Measurements from ENCODE around the gene BIN1. TPM values are rescaled to one million over a fixed set of nuclear protein-coding genes. Genes with fewer than 3 reads are reported as not detected.

Gene BIN1
- total RNA-seq, 2 experiments from 2014 or later = 1.5 to 14.1 TPM

DNA sequence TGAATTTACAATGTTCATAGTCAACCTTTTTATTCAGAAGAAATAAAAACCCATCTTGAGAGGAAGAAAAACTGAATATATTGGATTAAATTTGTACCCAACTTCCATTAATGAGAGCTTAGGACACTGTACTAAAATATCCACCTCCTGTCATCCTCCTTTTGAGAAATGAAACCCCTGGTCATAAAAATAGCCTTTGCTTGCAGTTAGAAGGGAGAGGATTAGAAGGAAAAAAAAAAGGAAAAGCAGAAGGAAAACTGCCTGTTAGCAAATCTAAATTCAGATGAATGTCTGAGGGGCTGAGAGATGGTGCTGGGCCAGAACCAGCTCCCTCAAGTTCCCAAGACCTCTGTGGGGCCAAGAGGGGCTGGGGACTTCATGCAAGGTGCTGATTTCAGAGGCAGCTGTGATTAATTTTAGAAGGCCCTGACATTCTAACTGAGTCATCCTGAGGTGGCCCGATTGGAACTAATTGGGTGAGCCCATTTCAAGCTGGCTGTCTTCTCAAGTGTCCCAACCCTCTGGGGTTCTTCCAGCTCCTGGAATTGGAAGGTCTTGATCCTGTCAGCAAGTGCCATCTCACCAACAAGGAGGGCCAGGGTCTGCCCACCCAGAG is 38.4 kb upstream of the BIN1 start:
- intact Hi-C loops (cut with micrococcal nuclease; ENCODE audit: unreplicated experiment) = no loop called here
- ChIA-PET POLR2A (no interaction called here), CTCF (ENCODE audit: unreplicated experiment) (no interaction called here)
- no peak for DNase-seq (ENCODE audit: low spot score)
- H3K27ac ChIP-seq (ENCODE audit: low read depth, low read length, poor library complexity, severe bottlenecking) = no peak overlapping the region
- H3K36me3 ChIP-seq (ENCODE audit: insufficient read depth, low read length) = no peaks in the 10 kb centered on the region
- H3K9me3 ChIP-seq (ENCODE audit: low read length) = no peaks in the 10 kb centered on the region
- H3K9me2 ChIP-seq (ENCODE audit: insufficient read depth, low read length) = no peaks in the 10 kb centered on the region
- no peaks in the 10 kb centered on the region for H3K4me1 ChIP-seq (ENCODE audit: insufficient read depth, low read length, poor library complexity, severe bottlenecking)
- no peaks in the 10 kb centered on the region for H3K79me2 ChIP-seq (ENCODE audit: insufficient read depth, low read depth, low read length)
- no peak overlapping the region for H2AFZ ChIP-seq (ENCODE audit: low read length)
- no peaks in the 10 kb centered on the region for H4K20me1 ChIP-seq (ENCODE audit: insufficient read depth, low read length)
- H3K4me2 ChIP-seq (ENCODE audit: low read length) = no peak overlapping the region
- BruUV-seq (replicated peaks) = no TSS peak
- H3K4me3 ChIP-seq (ENCODE audit: low read depth, low read length, poor library complexity, severe bottlenecking) = no peak overlapping the region
- no peak for TF ChIP-seq EZH2phosphoT487 (IDR thresholded peaks at IDR 0.05; ENCODE audit: borderline replicate concordance, low read depth, low read length)
- TF ChIP-seq, protein P1, sequence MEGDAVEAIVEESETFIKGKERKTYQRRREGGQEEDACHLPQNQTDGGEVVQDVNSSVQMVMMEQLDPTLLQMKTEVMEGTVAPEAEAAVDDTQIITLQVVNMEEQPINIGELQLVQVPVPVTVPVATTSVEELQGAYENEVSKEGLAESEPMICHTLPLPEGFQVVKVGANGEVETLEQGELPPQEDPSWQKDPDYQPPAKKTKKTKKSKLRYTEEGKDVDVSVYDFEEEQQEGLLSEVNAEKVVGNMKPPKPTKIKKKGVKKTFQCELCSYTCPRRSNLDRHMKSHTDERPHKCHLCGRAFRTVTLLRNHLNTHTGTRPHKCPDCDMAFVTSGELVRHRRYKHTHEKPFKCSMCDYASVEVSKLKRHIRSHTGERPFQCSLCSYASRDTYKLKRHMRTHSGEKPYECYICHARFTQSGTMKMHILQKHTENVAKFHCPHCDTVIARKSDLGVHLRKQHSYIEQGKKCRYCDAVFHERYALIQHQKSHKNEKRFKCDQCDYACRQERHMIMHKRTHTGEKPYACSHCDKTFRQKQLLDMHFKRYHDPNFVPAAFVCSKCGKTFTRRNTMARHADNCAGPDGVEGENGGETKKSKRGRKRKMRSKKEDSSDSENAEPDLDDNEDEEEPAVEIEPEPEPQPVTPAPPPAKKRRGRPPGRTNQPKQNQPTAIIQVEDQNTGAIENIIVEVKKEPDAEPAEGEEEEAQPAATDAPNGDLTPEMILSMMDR (conservative IDR thresholded peaks at IDR 0.05; ENCODE audit: low read length) = no peak

DNA sequence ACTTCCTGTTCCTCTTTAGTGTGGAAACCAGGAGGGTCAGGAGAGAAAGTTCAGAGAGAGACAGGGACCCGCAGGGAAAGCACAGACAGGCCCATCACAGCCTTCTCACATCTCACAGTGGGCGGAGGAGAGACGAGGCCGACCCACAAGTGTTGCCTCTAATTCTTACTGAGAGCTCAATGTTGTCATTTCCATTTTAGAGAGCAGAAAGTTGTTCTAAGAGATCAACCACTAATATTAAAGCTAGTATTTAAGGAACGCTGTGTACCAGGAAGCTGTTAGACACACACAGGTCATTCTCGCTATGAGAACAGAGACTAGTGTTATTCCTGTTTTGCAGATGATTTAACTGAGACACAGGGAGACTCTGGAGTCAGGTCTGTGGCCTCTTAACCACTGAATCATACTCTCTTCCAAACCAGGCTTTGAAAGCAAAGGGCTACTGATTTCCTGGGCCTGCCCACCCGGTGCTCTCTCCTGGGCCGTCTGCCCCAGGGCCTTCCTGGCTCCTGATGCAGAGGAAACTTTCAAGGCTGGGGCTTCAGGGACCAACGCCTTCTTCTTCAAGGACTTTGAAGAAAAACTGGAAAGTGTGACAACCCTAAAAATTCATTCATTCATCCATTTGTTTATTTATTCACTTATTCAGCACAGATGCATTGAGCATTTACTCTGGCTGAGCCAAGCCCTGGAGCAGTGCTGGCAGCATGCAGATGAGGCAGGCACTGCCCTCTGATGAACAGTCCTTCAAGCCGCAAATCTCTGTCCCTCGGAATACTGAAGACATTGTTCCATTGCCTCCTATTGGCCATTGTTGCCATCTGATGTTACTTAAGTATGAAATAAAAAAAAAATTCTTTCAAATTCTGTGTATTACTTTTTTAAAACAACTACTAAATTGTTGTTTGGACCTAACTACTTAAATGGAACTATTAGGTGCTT is 37.2 kb upstream of the BIN1 start:
- no TSS peak for BruUV-seq (replicated peaks)
- TF ChIP-seq, protein P1 (conservative IDR thresholded peaks at IDR 0.05; ENCODE audit: low read length) = no peak
- no peak for TF ChIP-seq EZH2phosphoT487 (IDR thresholded peaks at IDR 0.05; ENCODE audit: borderline replicate concordance, low read depth, low read length)
- Histone ChIP-seq H4K20me1 (ENCODE audit: insufficient read depth, low read length) (no peaks in the 10 kb centered on the region), H3K36me3 (ENCODE audit: insufficient read depth, low read length) (no peaks in the 10 kb centered on the region), H3K4me2 (ENCODE audit: low read length) (no peak overlapping the region), H3K9me2 (ENCODE audit: insufficient read depth, low read length) (no peaks in the 10 kb centered on the region), H3K4me1 (ENCODE audit: insufficient read depth, low read length, poor library complexity, severe bottlenecking) (no peaks in the 10 kb centered on the region), H3K27ac (ENCODE audit: low read depth, low read length, poor library complexity, severe bottlenecking) (no peak overlapping the region), H3K79me2 (ENCODE audit: insufficient read depth, low read depth, low read length) (no peaks in the 10 kb centered on the region), H2AFZ (ENCODE audit: low read length) (no peak overlapping the region), H3K9me3 (ENCODE audit: low read length) (no peaks in the 10 kb centered on the region), H3K4me3 (ENCODE audit: low read depth, low read length, poor library complexity, severe bottlenecking) (no peak overlapping the region)
- intact Hi-C loops (cut with micrococcal nuclease; ENCODE audit: unreplicated experiment) = no loop called here
- CTCF ChIA-PET (ENCODE audit: unreplicated experiment) = no interaction called here
- POLR2A ChIA-PET = no interaction called here
- DNase-seq (ENCODE audit: low spot score) = no peak
